Small intestine (tissue), 7 donors: ENCODE measurements around the gene TOM1. TPM values are rescaled to one million over a fixed set of nuclear protein-coding genes. Genes with fewer than 3 reads are reported as not detected.

Experiments used
- DNase-seq, 2 donors: peaks; one replicate each; pipeline versions ENCODE4 v3.0.0 to v3.0.0-alpha.2; 2013
- FAIRE-seq: peaks from 2 replicates; lab custom pipeline; 2012; peaks lifted over from hg19 to GRCh38; lab: Jason Lieb, UNC
- H3K27ac ChIP-seq, 3 donors: one replicate each; pipeline ENCODE4 v1.5.1; 2013; ENCODE audit warnings: low read length in 2 of 3, mild to moderate bottlenecking in 2 of 3, control low read depth in 1 of 3, inconsistent platforms in 1 of 3, low read depth in 1 of 3, moderate library complexity in 1 of 3
- H3K27me3 ChIP-seq, 3 donors: one replicate each; pipeline ENCODE4 v1.6.1; 2013; ENCODE audit warnings: low read length in 3 of 3, inconsistent platforms in 1 of 3; ENCODE audit not compliant: control insufficient read depth in 3 of 3, insufficient read depth in 3 of 3
- H3K36me3 ChIP-seq, 3 donors: one replicate each; pipeline ENCODE4 v1.6.1; 2013; ENCODE audit warnings: low read length in 3 of 3, inconsistent platforms in 1 of 3, low read depth in 1 of 3, mild to moderate bottlenecking in 1 of 3, moderate library complexity in 1 of 3; ENCODE audit not compliant: control insufficient read depth in 3 of 3, insufficient read depth in 2 of 3
- H3K4me1 ChIP-seq, 3 donors: one replicate each; pipeline ENCODE4 v1.6.1; 2013; ENCODE audit warnings: low read length in 2 of 3, inconsistent platforms in 1 of 3, low read depth in 1 of 3, mild to moderate bottlenecking in 1 of 3, moderate library complexity in 1 of 3; ENCODE audit not compliant: control insufficient read depth in 3 of 3, insufficient read depth in 2 of 3
- H3K4me3 ChIP-seq, 3 donors: one replicate each; pipeline ENCODE4 v1.5.1; 2013; ENCODE audit warnings: low read length in 3 of 3, control low read depth in 1 of 3, inconsistent platforms in 1 of 3, low read depth in 1 of 3, mild to moderate bottlenecking in 1 of 3, moderate library complexity in 1 of 3
- H3K9me3 ChIP-seq, 2 donors: one replicate each; pipeline ENCODE4 v1.6.1; 2013; ENCODE audit warnings: low read depth in 1 of 2, low read length in 1 of 2; ENCODE audit not compliant: control insufficient read depth in 2 of 2, insufficient read depth in 1 of 2
- WGBS, 3 donors: extraction: QIAGEN DNeasy Blood & Tissue Kit; methylation state at CpG; one replicate each; pipeline ENCODE4 v1.1.7; 2013; 5-methylcytosine and 5-hydroxymethylcytosine counted together
- polyA plus RNA-seq, 4 donors: library from polyadenylated mRNA; stranded (reverse) in 3 of 4; unstranded in 1 of 4; fragments of 200-250 nt in 3 of 4; fragments of 120-200 nt in 1 of 4; gene quantifications; one replicate each; pipeline versions ENCODE4 v1.2.1 to v1.2.3, GENCODE V29; 2013
- donor health status: healthy with polysubstance abuse.
- donor health status: control.
- donor health status: control.
- donor health status: Bipolar disorder and iron deficiency.
- donor health status: healthy.

The TOM1 gene
- polyA plus RNA-seq, 4 donors = 46.6 to 112 (median 91.0) TPM

DNA sequence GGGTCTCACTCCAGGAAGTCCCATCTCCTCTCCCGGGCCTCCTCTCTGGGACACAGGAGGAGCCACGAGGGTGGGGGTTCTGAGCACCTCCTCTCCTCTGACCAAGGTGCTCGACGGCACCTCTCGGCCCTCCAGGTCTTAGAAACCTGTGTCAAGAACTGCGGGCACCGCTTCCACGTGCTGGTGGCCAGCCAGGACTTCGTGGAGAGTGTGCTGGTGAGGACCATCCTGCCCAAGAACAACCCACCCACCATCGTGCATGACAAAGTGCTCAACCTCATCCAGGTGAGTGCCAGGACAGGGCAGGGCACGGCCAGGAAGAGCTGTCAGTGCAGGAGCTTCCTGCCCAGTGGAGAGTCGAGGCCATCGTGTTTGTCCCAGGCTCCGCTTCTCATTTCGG lies 23.2 kb downstream of the TOM1 start:
- Histone ChIP-seq H3K4me3 (no peak overlapping the region), H3K4me1 (peaks cover 0 to 2% (median 2%) of the 10 kb centered on the region in 3 donors), H3K27ac (no peak overlapping the region), H3K9me3 (no peaks in the 10 kb centered on the region), H3K27me3 (no peaks in the 10 kb centered on the region), H3K36me3 (peaks cover 13 to 84% (median 31%) of the 10 kb centered on the region in 3 donors)
- WGBS, 3 donors = 87 to 96% (median 91%) methylated on average over 15 of the region's 15 CpGs
- DNase-seq (no peak), FAIRE-seq (no peak)

- WGBS, 3 donors = 94 to 95% (median 95%) methylated on average over 11 of the region's 11 CpGs
- no peak for FAIRE-seq
- H3K36me3 ChIP-seq = peaks cover 13 to 84% (median 30%) of the 10 kb centered on the region in 3 donors
Measured at GRCh38 chr22:35323305-35323704, 23.6 kb downstream of the TOM1 start.

DNA sequence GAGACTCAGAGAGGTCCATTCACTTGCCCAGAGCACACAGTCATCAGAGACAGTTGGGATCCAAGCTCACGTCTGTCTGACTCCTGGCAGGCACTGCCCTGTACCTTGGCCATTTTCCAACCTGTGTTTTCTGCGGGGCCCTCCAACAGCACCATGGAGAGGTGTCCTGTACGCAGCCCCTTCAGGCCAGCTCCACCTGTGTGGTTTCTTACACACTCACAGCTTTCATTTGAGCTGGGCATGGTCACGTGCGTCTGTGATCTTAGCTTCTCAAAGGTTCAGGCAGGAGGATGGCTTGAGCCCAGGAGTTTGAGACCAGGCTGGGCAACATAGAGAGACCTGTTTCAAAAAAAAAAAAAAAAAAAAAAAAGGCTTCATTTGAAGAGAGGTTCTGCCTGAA lies 24.4 kb downstream of the TOM1 start:
- no peak for FAIRE-seq
- H3K27me3 ChIP-seq = no peaks in the 10 kb centered on the region
- H3K4me1 ChIP-seq = peaks cover 0 to 11% (median 2%) of the 10 kb centered on the region in 3 donors
- no peak overlapping the region for H3K4me3 ChIP-seq
- no peak for DNase-seq
- no peak overlapping the region for H3K27ac ChIP-seq
- 88 to 89% (median 89%) methylated on average over 5 of the region's 5 CpGs for WGBS, 3 donors
- H3K9me3 ChIP-seq = no peaks in the 10 kb centered on the region
- H3K36me3 ChIP-seq = peaks cover 13 to 82% (median 30%) of the 10 kb centered on the region in 3 donors

More at GRCh38 chr22:35323305-35323704, 23.6 kb downstream of the TOM1 start:
- Histone ChIP-seq H3K4me1 (peaks cover 0 to 6% (median 2%) of the 10 kb centered on the region in 3 donors), H3K27ac (no peak overlapping the region), H3K27me3 (no peaks in the 10 kb centered on the region), H3K4me3 (no peak overlapping the region), H3K9me3 (no peaks in the 10 kb centered on the region)
- no peak for DNase-seq

DNA sequence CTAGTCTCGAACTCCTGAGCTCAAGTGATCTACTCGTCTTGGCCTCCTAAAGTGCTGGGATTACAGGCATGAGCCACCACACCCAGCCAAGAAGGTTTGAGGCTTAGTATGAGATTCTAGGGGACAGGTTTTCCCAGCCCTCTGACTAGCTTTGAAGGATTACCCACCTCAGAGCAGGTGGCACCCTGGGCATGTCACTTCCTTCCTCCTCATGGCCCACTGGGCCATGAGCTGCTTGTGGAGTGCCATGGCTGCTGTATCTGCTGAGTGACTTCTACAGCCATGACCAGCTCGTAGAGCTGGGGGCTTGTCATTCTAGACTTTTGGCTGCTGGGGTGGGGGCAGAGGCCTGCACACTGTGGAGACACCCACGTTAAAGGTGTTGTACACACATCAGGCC lies 25.1 kb downstream of the TOM1 start:
- DNase-seq = no peak
- Histone ChIP-seq H3K36me3 (peaks cover 13 to 78% (median 30%) of the 10 kb centered on the region in 3 donors), H3K4me1 (peaks cover 0 to 12% (median 2%) of the 10 kb centered on the region in 3 donors), H3K27ac (no peak overlapping the region), H3K4me3 (no peak overlapping the region), H3K9me3 (no peaks in the 10 kb centered on the region), H3K27me3 (no peaks in the 10 kb centered on the region)
- FAIRE-seq = no peak
- 85 to 93% (median 92%) methylated on average over 4 of the region's 4 CpGs for WGBS, 3 donors

- Histone ChIP-seq H3K36me3 (peaks cover 13 to 78% (median 30%) of the 10 kb centered on the region in 3 donors), H3K27me3 (no peaks in the 10 kb centered on the region), H3K4me3 (no peak overlapping the region), H3K27ac (no peak overlapping the region), H3K4me1 (peaks cover 0 to 15% (median 2%) of the 10 kb centered on the region in 3 donors), H3K9me3 (no peaks in the 10 kb centered on the region)
- WGBS, 3 donors = 92 to 95% (median 94%) methylated on average over 5 of the region's 5 CpGs
- no peak for FAIRE-seq
- no peak for DNase-seq
Measured at GRCh38 chr22:35325209-35325608, 25.5 kb downstream of the TOM1 start.

- peaks cover 10 to 79% (median 32%) of the 10 kb centered on the region in 3 donors for H3K36me3 ChIP-seq
Measured at GRCh38 chr22:35326854-35327562, 27.3 kb downstream of the TOM1 start.

GRCh38 chr22:35327690-35328471 lies 28.2 kb downstream of the TOM1 start:
- WGBS, 3 donors = 92 to 97% (median 94%) methylated on average over 21 of the region's 21 CpGs
- Histone ChIP-seq H3K27me3 (no peaks in the 10 kb centered on the region), H3K4me1 (peaks cover 2 to 39% (median 5%) of the 10 kb centered on the region in 3 donors), H3K4me3 (no peak overlapping the region), H3K36me3 (peaks cover 10 to 75% (median 33%) of the 10 kb centered on the region in 3 donors), H3K9me3 (no peaks in the 10 kb centered on the region), H3K27ac (peak overlapping the region in 1 of 3 donors; percentile 39)
- no peak for DNase-seq
- FAIRE-seq = no peak

More at GRCh38 chr22:35326854-35327562, 27.3 kb downstream of the TOM1 start:
- FAIRE-seq (no peak), DNase-seq (no peak)
- Histone ChIP-seq H3K27ac (no peak overlapping the region), H3K9me3 (no peaks in the 10 kb centered on the region), H3K4me3 (no peak overlapping the region), H3K27me3 (no peaks in the 10 kb centered on the region), H3K4me1 (peaks cover 2 to 33% (median 5%) of the 10 kb centered on the region in 3 donors)
- WGBS, 3 donors = 95 to 96% (median 95%) methylated on average over 17 of the region's 17 CpGs

DNA sequence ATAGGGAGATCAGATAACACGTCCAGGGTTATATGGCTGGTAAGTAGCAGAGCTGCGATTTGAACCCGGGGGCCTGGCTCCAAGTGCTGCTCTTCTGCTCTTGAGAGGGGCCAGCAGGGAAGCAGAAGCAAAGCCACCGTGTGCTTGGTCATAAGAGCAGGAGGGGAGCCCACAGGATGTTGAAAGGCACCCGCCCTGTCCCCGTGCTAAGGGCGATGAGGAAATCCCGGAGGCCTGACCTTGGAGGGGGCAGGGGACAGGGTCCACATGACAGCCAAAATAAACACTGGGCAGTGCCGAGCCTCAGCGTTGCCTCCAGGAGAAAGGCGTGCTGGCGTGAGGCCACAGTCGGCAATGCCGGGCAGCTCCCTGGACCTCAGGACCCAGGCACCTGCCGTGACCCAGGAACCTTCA lies 28.8 kb downstream of the TOM1 start:
- peak in 1 of 2 donors; percentile 84 for DNase-seq
- Histone ChIP-seq H3K4me1 (peaks cover 2 to 45% (median 5%) of the 10 kb centered on the region in 3 donors), H3K36me3 (peaks cover 7 to 75% (median 30%) of the 10 kb centered on the region in 3 donors), H3K27me3 (no peaks in the 10 kb centered on the region), H3K27ac (peak overlapping the region in 1 of 3 donors; percentile 39), H3K4me3 (no peak overlapping the region), H3K9me3 (no peaks in the 10 kb centered on the region)
- FAIRE-seq = no peak
- WGBS, 3 donors = 62 to 87% (median 72%) methylated on average over 15 of the region's 15 CpGs
